HG03280 (cell line): ENCODE data around the gene SEMA7A.
A peak's percentile ranks its signal among the peaks of the same experiment; 100 is the strongest.

Source experiments
- ATAC-seq: cut with Tn5 transposase; IDR thresholded peaks from one replicate; pipeline ENCODE4 v1.9.1; 2021; ENCODE audit warnings: mild to moderate bottlenecking, moderate library complexity; ENCODE audit not compliant: unreplicated experiment

The SEMA7A gene

DNA sequence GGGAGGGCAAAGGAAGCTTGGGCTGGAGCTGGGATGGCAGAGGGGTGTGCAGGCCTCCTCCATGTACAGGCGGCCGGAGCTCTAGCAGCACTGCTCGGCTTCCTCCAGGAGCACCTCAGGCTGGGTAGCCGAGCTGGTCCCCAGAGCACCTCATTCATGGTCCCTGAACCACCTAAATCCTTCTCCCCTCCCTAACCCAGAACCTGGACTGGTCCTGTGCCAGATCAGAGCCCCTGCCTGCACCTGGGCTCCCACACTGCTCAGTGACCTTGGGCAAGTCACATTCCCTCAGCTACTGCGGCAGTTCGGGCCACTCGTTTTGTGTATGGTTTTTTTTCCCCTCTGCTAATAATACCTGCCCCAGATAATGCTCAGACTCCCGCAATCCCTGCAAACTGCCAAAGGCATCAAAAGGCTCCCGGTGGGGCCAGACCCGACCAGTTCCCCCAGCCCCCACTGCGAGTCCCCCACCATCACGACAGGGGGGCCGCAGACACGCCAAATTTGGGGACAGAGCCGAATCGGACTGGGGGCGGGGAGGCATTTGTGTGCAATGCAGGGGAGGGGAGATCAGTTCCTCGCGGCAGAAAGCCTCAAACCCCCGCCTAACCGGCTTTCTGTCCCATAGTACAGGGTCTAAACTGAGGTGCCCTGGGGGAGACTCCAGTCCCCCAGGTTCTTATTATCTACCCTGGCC lies 1.3 kb downstream of the SEMA7A start:
- ATAC-seq: no peak

DNA sequence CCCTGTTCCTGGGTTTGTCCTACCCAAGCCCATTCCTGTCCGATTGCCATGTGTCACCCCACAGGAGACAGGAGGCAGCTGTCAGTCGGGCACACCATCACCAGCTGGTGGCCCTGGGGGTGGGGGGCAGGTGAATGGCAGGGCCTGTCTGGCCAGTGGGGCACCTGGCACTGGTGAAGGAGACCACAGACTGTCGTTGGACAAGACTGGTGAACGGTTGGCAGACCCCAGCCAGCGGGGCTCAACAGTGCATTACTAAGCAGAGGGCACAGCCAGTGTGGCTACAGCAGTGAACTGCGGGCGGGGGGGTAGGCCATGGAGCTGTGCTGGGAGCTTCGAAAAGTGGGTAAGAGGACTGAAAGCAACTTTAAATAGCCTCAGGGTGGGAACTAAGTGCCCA lies 2.1 kb downstream of the SEMA7A start:
- ATAC-seq: no peak

DNA sequence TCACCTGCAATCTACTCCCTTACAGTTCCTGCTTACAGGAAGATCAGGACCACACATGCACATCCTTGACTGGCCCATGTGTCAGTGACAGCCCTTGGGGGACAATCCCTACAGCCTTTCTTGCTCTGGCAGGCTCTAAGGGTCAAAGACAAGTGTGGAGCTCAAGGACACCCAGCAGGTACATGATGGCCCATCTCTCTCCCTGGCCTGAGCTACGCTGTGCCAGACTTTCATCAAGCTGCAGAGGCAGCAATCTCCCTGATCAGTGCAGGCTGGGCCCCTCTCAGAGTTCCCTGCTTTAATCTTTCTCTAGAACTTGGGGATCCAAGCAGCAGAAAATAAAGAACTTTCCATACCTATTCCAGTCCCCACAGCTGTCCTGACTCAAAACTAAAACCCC lies 2.6 kb downstream of the SEMA7A start:
- no peak for ATAC-seq

DNA sequence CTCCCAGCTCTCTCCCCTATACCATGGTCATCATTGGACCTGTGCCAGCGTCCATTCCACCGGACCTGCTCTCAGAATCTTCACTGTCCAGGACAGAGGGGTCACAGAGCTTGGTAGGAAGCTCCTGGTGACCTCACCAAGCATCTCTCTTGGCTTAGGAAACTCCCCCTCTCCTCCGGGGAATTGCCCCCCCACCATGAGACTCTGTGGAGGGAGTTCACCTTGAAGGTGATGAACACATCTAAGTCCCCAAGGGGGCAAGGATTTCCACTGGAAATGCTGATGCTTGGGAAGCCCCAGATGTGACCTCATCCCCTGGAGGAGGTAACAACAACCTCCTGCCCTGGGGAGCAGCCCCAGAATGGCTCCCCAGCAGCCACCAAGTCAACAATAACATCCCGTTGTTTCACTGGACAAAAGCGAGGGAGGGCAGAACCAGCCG lies 3.2 kb downstream of the SEMA7A start:
- no peak for ATAC-seq

DNA sequence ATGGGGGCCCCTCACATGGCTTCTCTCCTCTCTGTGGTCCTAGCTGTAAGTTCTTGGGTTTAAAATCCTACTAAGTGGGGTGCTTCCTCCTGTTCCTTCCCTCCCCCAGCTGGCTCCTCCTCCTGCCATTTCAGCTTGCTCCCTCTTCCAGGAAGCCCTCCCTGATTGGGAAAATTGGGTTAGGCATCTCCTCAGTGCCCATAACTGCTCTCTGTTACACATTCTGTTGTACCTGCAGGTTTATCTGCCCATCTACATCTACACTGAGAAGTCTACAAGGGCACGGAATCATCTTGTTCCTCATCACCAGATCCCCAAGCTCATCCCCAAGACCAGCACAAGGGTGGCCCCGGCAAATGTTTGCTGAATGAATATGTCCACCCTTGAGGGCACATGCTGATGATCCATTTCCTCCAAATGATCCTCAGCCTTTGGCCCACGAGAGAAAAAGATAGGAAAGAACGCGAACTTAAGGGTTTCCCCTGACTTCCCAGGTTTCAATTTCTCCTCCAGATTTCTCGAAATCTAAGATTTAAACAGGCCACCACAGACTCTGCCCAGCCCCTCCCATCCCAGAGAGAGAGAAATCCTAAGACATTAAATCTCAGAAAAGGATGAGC lies 3.9 kb downstream of the SEMA7A start:
- no peak for ATAC-seq

DNA sequence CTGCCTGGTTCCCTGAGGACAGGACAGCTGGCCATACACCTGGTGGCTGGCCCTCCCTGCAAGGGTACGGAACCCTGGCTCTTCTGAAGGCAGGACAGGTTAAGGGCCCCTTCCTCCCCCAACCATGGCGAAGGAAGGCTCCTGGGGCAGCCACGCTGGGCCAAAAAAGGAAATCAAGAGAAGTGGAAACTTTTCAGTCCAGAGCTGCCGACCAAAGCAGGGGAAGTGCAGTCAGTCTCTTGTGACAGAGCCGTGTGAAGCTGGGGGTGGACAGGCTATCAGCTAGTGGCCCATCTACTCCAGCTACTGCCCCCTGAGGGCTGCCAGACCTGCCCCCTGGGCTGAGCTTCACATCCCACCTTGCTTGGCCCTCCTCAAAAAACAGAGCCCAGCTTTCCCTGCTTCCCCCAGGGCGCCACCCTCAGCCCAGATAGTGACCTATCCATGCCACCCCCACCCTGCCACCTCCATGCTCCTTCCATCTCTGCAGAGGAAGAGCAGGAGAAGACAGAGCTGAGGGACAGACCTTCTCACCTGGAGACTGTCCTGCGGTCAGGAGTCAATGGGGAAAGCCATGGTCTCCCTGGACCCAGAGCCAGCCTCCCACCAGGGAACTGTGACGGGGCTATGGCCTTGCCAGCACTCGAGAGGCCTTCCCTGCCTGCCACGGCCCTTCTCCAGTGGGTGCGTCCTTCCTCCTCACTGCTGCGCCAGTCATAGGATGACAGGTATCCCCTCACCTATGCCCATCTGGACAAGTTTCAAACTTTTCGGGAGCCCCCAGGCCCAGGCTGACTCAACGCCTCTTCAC lies 4.6 kb downstream of the SEMA7A start:
- no peak for ATAC-seq

DNA sequence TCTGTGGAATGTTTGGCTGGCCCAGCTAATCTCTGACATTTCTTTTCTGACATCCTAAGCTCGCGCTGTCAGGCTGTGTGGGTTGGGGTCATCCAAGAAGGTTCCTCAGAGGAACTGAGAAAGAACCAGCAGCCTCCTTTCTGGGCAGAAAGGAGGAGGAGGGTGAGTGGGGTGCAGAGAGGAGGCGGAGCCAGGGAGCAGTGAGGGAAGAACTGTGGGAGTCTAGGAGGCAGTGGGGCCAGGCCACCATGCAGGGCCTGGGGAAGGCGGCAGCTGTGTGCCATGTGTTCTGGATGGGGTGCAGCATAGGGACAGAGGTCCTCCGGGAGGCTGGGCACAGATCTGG lies 5.3 kb downstream of the SEMA7A start:
- ATAC-seq: peak; percentile 37

DNA sequence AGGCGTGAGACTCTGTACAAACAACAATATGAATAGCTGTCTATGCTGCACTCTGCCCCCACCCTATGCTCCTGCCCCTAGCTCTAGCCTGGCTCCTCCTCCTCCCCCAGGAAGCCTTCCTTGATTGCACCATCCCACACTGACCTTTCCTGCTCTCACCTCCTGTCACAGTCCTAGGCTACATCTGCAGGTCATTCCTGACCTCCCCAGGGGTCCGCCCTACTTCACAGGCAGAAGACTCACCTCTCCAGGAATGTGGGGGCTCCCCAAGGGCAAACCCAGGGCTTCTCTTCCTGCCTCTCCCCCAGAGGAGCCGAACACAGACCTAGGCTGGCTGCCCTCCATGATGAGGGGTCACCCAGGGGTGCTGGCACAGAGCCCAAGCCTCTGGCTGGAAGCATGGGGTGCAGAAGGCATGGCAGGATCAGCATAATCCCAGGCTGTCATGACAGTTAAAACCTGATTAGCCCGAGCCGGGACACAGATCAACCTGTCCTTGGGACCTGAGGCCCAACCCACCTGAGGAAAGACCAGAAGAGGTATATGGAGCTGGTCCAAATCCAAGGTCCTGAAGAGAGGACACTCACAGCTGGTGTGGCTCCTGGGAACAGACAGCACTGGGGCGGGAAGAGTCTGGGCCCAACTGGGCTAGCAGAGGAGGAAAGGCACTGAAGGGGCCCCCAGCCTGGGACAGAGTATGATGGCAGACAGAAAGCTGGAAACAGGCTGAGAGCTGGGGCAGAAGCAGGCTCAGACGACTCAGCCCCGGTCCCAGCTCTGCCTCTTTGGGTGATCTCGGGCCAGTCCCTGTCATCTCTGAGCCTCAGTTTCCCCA lies 5.9 kb downstream of the SEMA7A start:
- no peak for ATAC-seq

DNA sequence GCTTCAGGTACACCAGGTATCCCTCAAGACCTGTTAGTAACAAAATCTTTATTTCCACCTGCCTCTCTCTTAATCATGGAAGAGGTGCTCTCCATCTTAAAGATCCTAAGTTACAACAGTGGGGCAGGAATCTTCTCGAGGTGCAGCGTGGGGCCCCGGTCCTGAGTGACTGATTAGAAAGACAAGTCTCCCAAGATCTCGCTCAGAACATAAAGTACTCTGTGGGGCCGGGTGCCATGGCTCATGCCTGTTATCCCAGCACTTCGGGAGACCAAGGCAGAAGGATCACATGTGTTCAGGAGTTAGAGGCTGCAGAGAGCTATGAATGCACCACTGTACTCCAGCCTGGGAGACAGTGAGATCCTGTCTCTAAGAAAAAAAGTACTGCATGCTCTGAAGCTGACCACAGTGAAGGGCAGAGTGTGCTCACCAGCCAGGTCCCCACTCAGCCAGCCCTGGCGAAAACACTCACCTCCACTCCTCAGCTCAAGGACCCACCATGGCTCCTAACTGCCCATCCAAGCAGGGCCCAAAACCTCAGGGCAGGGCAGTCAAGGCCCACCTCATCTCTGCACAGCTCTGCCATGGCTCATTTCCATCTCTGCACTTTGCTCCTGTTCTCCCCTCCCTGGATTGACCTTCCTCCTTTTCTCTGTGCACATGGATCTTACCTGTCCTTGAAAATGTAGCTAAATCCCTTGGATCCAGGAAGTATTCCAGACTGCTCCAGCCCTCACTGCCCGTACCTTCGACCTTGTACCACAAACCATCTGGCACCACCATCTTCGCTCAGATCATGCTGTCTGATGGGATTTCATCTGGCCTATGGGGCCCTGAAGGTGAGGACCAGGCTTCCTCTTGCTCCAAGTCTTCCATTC lies 7.1 kb downstream of the SEMA7A start:
- ATAC-seq: no peak

DNA sequence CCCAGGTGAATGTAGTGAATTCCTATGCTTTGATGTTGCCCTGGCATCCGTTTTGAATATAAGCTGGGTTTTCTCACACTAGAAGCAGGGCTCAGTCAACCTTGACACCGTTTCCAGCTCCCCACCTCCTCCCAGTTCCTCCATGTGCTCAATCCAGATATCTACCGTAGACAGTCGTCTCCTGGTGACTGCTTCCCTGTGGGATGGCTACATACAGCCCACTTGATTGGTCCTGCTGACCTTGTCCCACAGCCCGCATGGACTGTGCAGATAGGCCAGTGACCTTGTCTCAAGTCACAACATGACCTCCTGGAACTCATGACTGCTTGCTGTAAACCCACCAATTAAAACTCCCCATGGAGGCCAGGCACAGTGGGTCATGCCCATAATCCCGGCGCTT lies 8.1 kb downstream of the SEMA7A start:
- ATAC-seq: no peak

DNA sequence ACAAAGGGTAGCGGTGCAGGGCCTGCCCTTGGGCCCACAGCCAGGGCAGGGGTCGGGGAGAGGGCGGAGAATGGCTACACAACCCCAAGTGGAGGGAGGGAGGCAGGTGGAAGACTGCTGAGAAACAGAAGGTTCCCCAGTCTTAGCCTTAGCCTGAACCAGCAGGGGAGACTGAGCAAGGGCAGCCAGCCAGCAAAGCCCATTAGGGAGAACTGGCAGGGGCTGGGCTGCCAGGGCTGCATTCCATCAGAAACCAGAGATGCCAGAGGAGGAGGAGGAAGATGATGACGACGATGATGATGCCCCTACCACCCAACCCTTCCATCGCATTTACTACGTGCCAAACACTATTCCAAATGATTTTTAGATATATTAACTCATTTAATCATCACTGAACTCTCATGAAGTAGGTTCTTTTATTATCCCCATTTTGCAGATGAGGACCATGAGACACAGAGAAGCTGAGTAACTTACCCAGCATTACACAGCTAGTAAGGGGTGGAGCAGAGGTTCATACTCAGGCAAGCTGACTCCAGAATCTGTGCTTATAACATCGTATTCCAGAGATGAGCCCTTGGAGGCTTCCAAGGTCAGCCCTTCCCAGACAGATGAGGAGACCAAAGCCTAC lies 8.7 kb downstream of the SEMA7A start:
- ATAC-seq: no peak

DNA sequence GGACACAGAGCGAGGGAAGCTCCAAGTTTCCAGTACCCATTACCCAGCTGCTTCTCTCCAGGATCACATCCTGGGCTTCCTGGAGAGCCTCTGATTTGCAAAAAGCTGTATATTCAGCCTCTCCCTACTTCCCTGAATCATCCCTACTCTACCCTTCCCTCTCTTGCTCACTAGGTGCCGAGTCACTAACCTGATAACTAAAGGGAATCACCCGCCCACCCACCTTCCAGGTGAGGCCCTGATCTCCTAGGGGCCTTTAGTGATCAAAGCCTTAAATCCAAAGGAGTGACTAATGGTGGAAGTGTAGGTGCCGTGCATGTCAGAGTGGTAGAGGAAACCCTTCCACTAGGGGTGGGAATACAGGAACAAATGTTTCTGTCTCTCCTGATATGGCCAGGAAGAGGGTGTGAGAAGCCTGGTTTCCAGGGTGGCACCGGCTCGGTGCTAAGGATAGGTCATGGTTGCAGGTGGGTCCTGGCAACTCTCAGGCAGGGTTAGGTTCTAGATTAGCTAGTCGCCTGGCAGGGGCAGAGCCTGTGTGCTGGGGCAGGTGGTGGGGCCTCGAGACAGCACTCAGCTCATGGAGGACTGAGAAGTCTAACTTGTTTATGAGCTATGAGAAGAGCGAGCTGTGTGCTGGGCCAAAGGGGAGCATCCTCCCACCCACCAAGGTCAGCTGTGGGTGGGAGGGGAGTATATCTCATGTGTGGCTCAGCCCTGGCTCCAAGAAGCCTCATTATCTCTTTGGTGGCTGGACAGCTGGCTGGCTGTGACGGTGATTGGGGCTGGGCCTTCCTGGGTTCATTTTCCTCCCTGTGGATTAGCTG lies 10.1 kb downstream of the SEMA7A start:
- no peak for ATAC-seq

DNA sequence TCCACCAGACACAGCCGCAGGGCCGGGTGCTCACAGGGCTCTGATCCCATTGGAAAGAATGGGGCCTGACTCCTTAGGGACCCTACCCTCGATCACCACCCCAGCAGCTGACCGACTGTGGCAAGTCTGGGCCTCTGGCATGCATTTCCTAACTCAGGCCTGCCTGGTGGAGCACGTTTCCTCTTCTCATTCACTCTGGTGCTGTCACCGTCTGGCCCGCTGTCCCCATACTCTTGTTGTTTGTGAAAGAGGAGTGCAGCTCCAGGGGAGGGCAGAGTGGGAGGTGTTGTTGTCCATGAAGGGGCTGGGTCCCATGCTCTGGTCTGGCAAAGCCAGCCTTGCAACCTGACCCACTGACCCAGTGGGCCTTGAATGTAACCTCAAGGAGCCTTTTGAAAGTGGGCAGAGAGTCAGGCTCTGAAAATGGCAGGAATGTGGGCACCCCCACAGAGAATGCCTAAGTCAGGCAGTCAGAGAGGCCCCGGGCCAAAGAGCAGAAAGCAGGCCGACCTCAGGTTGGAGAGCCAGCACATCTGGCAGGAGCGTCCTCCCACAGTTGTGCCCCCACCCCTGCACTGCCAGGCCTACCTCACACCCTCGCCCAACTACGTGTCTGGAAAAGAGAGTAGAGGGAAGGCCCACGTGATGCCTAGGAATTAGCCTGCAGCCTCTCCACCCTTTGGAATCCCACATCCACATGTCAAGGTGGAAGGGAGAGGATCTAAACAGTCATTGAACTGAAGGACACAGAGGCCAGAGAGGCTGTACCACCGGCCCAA lies 10.9 kb downstream of the SEMA7A start:
- ATAC-seq: no peak

DNA sequence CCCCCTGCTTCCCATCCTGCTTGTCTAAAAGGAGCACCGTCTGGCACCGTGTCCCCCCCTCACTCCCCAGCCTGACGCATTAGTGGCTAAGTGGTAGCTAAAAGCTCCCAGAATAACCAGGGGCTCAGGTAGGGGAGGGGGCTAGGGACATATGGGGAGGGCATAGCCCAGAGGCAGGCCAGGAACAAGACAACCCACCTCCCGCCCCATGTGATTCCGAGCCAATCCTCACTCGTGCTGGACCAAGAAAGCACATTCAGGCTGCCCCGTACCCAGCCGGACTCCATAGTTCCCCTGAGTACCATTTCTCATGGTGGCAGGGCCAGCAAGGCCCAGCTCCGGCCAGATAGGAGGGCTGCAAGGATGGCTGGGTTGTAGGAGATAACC lies 11.5 kb downstream of the SEMA7A start:
- ATAC-seq: no peak

DNA sequence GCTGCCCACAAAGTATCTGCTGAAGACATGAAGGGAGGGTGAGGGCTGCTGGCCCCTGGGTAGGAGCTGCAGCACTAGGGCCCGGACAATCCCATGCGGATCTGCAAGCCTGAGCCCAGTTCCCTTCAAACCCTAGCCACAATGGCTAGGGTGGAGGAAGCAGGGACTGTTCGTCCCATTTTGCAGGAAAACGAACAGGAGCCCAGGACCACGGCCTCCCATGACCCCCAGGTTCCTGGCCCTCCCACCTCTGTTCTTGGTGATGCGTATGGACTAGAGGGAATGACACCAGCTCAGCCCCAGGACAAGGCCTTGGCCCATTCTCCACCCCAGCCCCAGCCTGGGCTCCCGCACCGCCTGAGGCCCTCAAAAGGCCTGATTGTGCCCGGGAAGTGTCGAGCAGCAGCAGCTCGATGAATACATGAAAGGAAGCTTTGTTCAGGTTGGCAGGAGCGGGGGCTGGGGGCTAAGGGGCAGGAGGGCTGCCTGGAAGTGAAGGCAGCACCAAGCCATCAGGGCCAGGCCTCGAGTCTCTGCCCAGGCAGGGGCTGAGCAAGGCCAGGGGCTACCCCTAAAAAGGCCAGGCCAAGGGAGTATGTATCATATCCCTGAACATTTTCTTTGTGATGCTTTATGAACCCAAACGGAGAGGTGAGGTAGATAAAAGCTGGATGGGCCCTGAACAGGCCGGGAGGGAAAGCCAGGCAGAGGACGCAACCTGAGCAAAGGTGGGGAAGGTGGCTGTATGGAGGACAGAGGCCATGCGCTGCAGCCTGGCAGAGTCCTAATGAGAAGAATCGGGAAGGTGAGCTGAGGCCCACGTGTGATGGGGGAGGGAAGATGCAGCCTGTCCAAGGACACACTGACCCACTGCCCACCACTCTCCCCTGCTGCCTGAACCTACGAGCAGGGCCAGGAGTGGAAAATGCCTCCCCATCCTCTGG lies 12.2 kb downstream of the SEMA7A start:
- ATAC-seq: no peak

DNA sequence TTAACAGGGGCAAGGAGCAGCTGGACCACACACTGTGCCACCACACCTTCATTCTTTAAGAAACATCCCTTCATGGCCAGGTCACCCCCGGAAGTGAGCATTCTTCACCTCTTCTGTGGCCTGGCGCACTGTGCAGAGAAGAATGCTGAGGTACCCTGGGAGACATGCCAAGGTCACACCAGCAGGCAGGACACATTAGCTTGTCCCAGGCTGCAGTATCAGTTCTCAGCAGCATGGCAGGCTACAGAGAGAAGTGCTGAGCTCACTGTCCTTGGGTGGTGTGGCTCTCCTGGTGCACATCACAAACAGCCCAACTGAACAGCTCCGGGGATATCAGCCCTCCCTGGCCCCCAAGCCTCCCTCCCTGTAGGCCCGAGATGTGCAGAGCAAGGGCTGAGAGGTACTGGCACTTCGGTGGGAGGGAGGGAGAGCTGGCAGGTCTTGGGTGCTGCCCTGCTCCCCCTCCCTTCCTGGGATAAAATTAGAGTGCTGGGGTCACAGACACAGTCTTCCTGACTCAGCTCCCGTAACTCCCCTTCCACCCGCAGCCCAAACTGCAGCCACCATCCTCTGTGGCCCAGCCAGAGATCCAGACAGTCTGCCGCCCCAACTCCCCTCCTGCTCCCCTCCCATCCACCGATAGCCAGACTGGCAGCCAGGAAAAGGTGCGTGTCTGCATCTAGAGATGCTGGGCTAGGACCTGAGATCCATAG lies 13.4 kb downstream of the SEMA7A start:
- no peak for ATAC-seq
